GM12878 (cell line): ENCODE data around the gene UXT. TPM values are rescaled to one million over a fixed set of nuclear protein-coding genes. Genes with fewer than 3 reads are reported as not detected.

ENCODE experiments used
- ATAC-seq: fragments of 200-7000 bp; cut with Tn5 transposase; 3 replicates; pipeline ENCODE4 v1.9.1; 2020; ENCODE audit warnings: mild to moderate bottlenecking, moderate library complexity
- BruUV-seq: library from RNA; stranded (reverse); fragments of 400-500 nt; replicated peaks from 2 replicates; lab custom pipeline; 2021; lab: Mats Ljungman, UMichigan
- CTCF ChIA-PET: fragments of 300-600 bp; sonication (Branson Sonifier 250); formaldehyde crosslinking; extraction: SDS; loops from one replicate; lab custom pipeline; 2021; ENCODE audit warnings: inconsistent platforms; lab: Yijun Ruan, JAX
- POLR2A ChIA-PET: fragments of 350-600 bp; formaldehyde crosslinking; extraction: SDS; loops from one replicate; lab custom pipeline; 2021; ENCODE audit warnings: inconsistent platforms; lab: Charles Lee
- RAD21 ChIA-PET: fragments of 300-600 bp; sonication (Branson Sonifier 250); formaldehyde crosslinking; loops from one replicate; lab custom pipeline; 2023; ENCODE audit warnings: antibody characterized with exemption; ENCODE audit not compliant: unreplicated experiment; lab: Charles Lee
- SMC1A ChIA-PET: fragments of 300-600 bp; sonication (Branson Sonifier 250); formaldehyde crosslinking; loops from one replicate; lab custom pipeline; 2023; ENCODE audit not compliant: unreplicated experiment, uncharacterized antibody; lab: Charles Lee
- DNase-seq: peaks from one replicate; pipeline ENCODE4 v3.0.0-alpha.2; 2011; ENCODE audit warnings: low read depth, low spot score
- FAIRE-seq: peaks from 3 replicates; lab custom pipeline; 2011; peaks lifted over from hg19 to GRCh38; lab: Jason Lieb, UNC
- H2AFZ ChIP-seq: 2 replicates; pipeline ENCODE4 v1.6.0; 2011; ENCODE audit warnings: low read depth, low read length, control low read depth; ENCODE audit not compliant: control insufficient read depth
- H3K27ac ChIP-seq: 2 replicates; pipeline ENCODE4 v1.5.1; 2011; ENCODE audit warnings: control low read depth; ENCODE audit not compliant: control insufficient read depth, insufficient read depth
- H3K27me3 ChIP-seq, 2 experiments: replicated peaks in 1 of 2; 2 replicates each; pipeline versions ENCODE4 v1.6.0 to v1.6.1; 2011; ENCODE audit warnings: low read length in 1 of 2; ENCODE audit not compliant: control insufficient read depth in 2 of 2, insufficient read depth in 2 of 2
- H3K36me3 ChIP-seq, 2 experiments: 2 replicates each; pipeline ENCODE4 v1.5.1; 2011; ENCODE audit warnings: low read length in 1 of 2; ENCODE audit not compliant: control insufficient read depth in 2 of 2, insufficient read depth in 2 of 2
- H3K4me1 ChIP-seq: 2 replicates; pipeline ENCODE4 v1.6.1; 2011; ENCODE audit warnings: mild to moderate bottlenecking, low read length, moderate library complexity, mixed read lengths; ENCODE audit not compliant: control insufficient read depth, insufficient read depth
- H3K4me2 ChIP-seq: 2 replicates; pipeline ENCODE4 v1.6.0; 2011; ENCODE audit warnings: control low read depth; ENCODE audit not compliant: control insufficient read depth, insufficient read depth
- H3K4me3 ChIP-seq: fragments of 200-600 bp; sonication (generic); 2 replicates; pipeline ENCODE4 v1.5.1; 2016
- H3K79me2 ChIP-seq: 2 replicates; pipeline ENCODE4 v1.6.0; 2011; ENCODE audit warnings: low read length; ENCODE audit not compliant: control insufficient read depth, insufficient read depth
- H3K9ac ChIP-seq: 2 replicates; pipeline ENCODE4 v1.8.0; 2011; ENCODE audit warnings: low read length, control low read depth, mixed read lengths; ENCODE audit not compliant: control insufficient read depth, insufficient read depth
- H3K9me3 ChIP-seq: replicated peaks from 3 replicates; pipeline ENCODE4 v1.5.1; 2011; ENCODE audit warnings: mild to moderate bottlenecking, low read length; ENCODE audit not compliant: control insufficient read depth, insufficient read depth
- H4K20me1 ChIP-seq: 2 replicates; pipeline ENCODE4 v1.6.0; 2011; ENCODE audit not compliant: control insufficient read depth, insufficient read depth
- CBX5 ChIP-seq: sonication (generic); IDR thresholded peaks from 2 replicates; pipeline ENCODE4 v1.6.1; 2016; ENCODE audit warnings: low read depth, moderate library complexity, mild to moderate bottlenecking, inconsistent platforms
- FOXM1 ChIP-seq: IDR thresholded peaks from 2 replicates; pipeline ENCODE4 v1.6.1; 2012; ENCODE audit warnings: low read depth, mild to moderate bottlenecking, inconsistent platforms, low read length, moderate library complexity
- GATAD2B ChIP-seq: fragments of 450-650 bp; conservative IDR thresholded peaks from 2 replicates; pipeline ENCODE4 v1.6.1; 2017; ENCODE audit warnings: low read depth, mild to moderate bottlenecking, moderate library complexity
- HDGF ChIP-seq: fragments of 450-650 bp; IDR thresholded peaks from 2 replicates; pipeline ENCODE4 v1.6.1; 2016; ENCODE audit warnings: antibody characterized with exemption
- IKZF2 ChIP-seq, 2 experiments: fragments of 450-650 bp; IDR thresholded peaks; 2 replicates each; pipeline ENCODE4 v1.6.1; 2017; ENCODE audit warnings: mild to moderate bottlenecking in 2 of 2, moderate library complexity in 2 of 2
- MEF2B ChIP-seq: fragments of 450-650 bp; IDR thresholded peaks from 2 replicates; pipeline ENCODE4 v1.6.1; 2018; ENCODE audit warnings: mild to moderate bottlenecking, moderate library complexity; ENCODE audit not compliant: partially characterized antibody, poor library complexity, severe bottlenecking
- MTA2 ChIP-seq: fragments of 450-650 bp; IDR thresholded peaks from 2 replicates; pipeline ENCODE4 v1.6.1; 2016; ENCODE audit warnings: low read depth, mild to moderate bottlenecking, moderate library complexity
- MTA3 ChIP-seq: IDR thresholded peaks from 2 replicates; pipeline ENCODE4 v1.6.1; 2012; ENCODE audit warnings: low read length, inconsistent platforms, borderline replicate concordance
- SMC3 ChIP-seq: IDR thresholded peaks from 2 replicates; pipeline ENCODE4 v1.6.1; 2011; ENCODE audit warnings: low read length, improper control_type of control experiment, borderline replicate concordance
- WGBS: methylation state at CpG from one replicate; pipeline ENCODE4 v1.1.6; 2016; ENCODE audit warnings: low lambda C conversion rate; ENCODE audit not compliant: insufficient replicate concordance, insufficient coverage; ENCODE audit errors: missing lambda C conversion rate; 5-methylcytosine and 5-hydroxymethylcytosine counted together
- in situ Hi-C: fragments of 300-500 bp; cut with MboI; formaldehyde crosslinking; loops from 9 replicates; pipeline ENCODE4 v1.14.3; 2018; ENCODE audit warnings: mixed read lengths
- intact Hi-C: fragments of 100-400 bp; cut with micrococcal nuclease; formaldehyde crosslinking; loops from one replicate; pipeline ENCODE4 v1.14.2; 2022; ENCODE audit not compliant: unreplicated experiment
- polyA plus RNA-seq, 11 experiments: library from polyadenylated mRNA; depleted of rRNA in 4 of 11; unstranded in 6 of 11; stranded (reverse) in 5 of 11; fragments of >200 nt; fragmentation: Nextera tagmentation in 4 of 11; fragmentation: Illumina TruSeq in 1 of 11; extraction: Ambion mirVana in 4 of 11; extraction: Trizol in 1 of 11; gene quantifications; 1 replicate in 1 of 11; 2 replicates in 10 of 11; pipeline versions ENCODE4 v1.2.1 to v1.2.3, GENCODE V29; 2011 to 2016; ENCODE audit warnings: inconsistent platforms in 2 of 11, missing spikeins in 2 of 11, low read depth in 1 of 11
- total RNA-seq, 4 experiments: library from RNA; depleted of rRNA in 3 of 4; stranded (reverse); fragments of >200 nt in 3 of 4; fragmentation: Illumina TruSeq in 1 of 4; extraction: Trizol in 1 of 4; gene quantifications; 2 replicates each; pipeline versions ENCODE4 v1.2.1 to v1.2.3, GENCODE V29; 2013 to 2021
- TF ChIP-seq, protein P1 (sequence below): fragments of 450-650 bp; IDR thresholded peaks from 2 replicates; pipeline ENCODE4 v1.6.1; 2016; ENCODE audit warnings: mild to moderate bottlenecking
- TF ChIP-seq, protein P2 (sequence below): fragments of 450-650 bp; IDR thresholded peaks from 2 replicates; pipeline ENCODE4 v1.6.1; 2018; ENCODE audit warnings: mild to moderate bottlenecking, low read depth, moderate library complexity; ENCODE audit not compliant: partially characterized antibody
- TF ChIP-seq, protein P3 (sequence below): IDR thresholded peaks from 2 replicates; pipeline ENCODE4 v1.6.1; 2012; ENCODE audit warnings: improper control_type of control experiment, low read depth, low read length; ENCODE audit not compliant: insufficient replicate concordance

The UXT gene
- total and polyA plus RNA-seq, 10 of the 15 experiments (the other 5 are each of a cell fraction or from before 2014, with no cell fraction given): 105 to 245 (median 206) TPM

GRCh38 chrX:47633689-47634590, 25.0 kb downstream of the UXT start:
- SMC1A ChIA-PET: interaction anchor here (0.6 to 1.4 kb wide), 4 partner anchors 9 to 416 kb away, joined by 3 to 4 read pairs (median 4); no protein-coding TSS in a partner anchor
- Histone ChIP-seq H3K9ac (no peak overlapping the region), H2AFZ (no peak overlapping the region), H3K27me3 (no peaks in the 10 kb centered on the region), H3K79me2 (no peaks in the 10 kb centered on the region), H3K36me3 (peaks cover 0 to 4% of the 10 kb centered on the region in 2 experiments; a peak in 3 of 4 replicates), H3K9me3 (no peaks in the 10 kb centered on the region), H3K4me3 (no peak overlapping the region), H3K4me1 (peaks cover 28% of the 10 kb centered on the region), H3K4me2 (no peak overlapping the region), H4K20me1 (no peaks in the 10 kb centered on the region), H3K27ac (peak overlapping the region; percentile 87)
- FAIRE-seq (no peak), ATAC-seq (no peak; the same call in 2 of the 3 replicates), DNase-seq (no peak)
- intact Hi-C loops (loop anchor here (10.0 kb wide), 1 partner anchor 149 kb away; the partner anchor contains the start of gene ZNF41), in situ Hi-C loops (no loop called here)
- BruUV-seq: no TSS peak
- RAD21 ChIA-PET: interaction anchor here (1.5 to 2.1 kb wide), 2 partner anchors 10 to 14 kb away, joined by 5 to 6 read pairs; no protein-coding TSS in a partner anchor
- 53% methylated on average over 14 of the region's 14 CpGs for WGBS
- POLR2A ChIA-PET: interaction anchor here (0.9 kb wide), 2 partner anchors 10 to 67 kb away, joined by 3 to 4 read pairs; no protein-coding TSS in a partner anchor
- CTCF ChIA-PET: interaction anchor here (0.5 to 0.9 kb wide), 3 partner anchors 9 to 251 kb away, joined by 3 to 5 read pairs (median 3); no protein-coding TSS in a partner anchor
- TF ChIP-seq MEF2B: peak; percentile 78
- TF ChIP-seq FOXM1: 0 out of 2 replicates have a peak, but pooled peaks have one; percentile 22
- TF ChIP-seq MTA2: peak; percentile 23; the same call in 1 of the 2 replicates
- TF ChIP-seq, protein P1, sequence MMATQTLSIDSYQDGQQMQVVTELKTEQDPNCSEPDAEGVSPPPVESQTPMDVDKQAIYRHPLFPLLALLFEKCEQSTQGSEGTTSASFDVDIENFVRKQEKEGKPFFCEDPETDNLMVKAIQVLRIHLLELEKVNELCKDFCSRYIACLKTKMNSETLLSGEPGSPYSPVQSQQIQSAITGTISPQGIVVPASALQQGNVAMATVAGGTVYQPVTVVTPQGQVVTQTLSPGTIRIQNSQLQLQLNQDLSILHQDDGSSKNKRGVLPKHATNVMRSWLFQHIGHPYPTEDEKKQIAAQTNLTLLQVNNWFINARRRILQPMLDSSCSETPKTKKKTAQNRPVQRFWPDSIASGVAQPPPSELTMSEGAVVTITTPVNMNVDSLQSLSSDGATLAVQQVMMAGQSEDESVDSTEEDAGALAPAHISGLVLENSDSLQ: peak; percentile 78
- TF ChIP-seq HDGF: peak; percentile 74
- TF ChIP-seq, protein P2, sequence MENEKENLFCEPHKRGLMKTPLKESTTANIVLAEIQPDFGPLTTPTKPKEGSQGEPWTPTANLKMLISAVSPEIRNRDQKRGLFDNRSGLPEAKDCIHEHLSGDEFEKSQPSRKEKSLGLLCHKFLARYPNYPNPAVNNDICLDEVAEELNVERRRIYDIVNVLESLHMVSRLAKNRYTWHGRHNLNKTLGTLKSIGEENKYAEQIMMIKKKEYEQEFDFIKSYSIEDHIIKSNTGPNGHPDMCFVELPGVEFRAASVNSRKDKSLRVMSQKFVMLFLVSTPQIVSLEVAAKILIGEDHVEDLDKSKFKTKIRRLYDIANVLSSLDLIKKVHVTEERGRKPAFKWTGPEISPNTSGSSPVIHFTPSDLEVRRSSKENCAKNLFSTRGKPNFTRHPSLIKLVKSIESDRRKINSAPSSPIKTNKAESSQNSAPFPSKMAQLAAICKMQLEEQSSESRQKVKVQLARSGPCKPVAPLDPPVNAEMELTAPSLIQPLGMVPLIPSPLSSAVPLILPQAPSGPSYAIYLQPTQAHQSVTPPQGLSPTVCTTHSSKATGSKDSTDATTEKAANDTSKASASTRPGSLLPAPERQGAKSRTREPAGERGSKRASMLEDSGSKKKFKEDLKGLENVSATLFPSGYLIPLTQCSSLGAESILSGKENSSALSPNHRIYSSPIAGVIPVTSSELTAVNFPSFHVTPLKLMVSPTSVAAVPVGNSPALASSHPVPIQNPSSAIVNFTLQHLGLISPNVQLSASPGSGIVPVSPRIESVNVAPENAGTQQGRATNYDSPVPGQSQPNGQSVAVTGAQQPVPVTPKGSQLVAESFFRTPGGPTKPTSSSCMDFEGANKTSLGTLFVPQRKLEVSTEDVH: no peak
- peak; percentile 99 for TF ChIP-seq GATAD2B
- no peak for TF ChIP-seq CBX5
- no peak for TF ChIP-seq SMC3
- TF ChIP-seq, protein P3, sequence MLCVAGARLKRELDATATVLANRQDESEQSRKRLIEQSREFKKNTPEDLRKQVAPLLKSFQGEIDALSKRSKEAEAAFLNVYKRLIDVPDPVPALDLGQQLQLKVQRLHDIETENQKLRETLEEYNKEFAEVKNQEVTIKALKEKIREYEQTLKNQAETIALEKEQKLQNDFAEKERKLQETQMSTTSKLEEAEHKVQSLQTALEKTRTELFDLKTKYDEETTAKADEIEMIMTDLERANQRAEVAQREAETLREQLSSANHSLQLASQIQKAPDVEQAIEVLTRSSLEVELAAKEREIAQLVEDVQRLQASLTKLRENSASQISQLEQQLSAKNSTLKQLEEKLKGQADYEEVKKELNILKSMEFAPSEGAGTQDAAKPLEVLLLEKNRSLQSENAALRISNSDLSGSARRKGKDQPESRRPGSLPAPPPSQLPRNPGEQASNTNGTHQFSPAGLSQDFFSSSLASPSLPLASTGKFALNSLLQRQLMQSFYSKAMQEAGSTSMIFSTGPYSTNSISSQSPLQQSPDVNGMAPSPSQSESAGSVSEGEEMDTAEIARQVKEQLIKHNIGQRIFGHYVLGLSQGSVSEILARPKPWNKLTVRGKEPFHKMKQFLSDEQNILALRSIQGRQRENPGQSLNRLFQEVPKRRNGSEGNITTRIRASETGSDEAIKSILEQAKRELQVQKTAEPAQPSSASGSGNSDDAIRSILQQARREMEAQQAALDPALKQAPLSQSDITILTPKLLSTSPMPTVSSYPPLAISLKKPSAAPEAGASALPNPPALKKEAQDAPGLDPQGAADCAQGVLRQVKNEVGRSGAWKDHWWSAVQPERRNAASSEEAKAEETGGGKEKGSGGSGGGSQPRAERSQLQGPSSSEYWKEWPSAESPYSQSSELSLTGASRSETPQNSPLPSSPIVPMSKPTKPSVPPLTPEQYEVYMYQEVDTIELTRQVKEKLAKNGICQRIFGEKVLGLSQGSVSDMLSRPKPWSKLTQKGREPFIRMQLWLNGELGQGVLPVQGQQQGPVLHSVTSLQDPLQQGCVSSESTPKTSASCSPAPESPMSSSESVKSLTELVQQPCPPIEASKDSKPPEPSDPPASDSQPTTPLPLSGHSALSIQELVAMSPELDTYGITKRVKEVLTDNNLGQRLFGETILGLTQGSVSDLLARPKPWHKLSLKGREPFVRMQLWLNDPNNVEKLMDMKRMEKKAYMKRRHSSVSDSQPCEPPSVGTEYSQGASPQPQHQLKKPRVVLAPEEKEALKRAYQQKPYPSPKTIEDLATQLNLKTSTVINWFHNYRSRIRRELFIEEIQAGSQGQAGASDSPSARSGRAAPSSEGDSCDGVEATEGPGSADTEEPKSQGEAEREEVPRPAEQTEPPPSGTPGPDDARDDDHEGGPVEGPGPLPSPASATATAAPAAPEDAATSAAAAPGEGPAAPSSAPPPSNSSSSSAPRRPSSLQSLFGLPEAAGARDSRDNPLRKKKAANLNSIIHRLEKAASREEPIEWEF: peak; percentile 98
- TF ChIP-seq MTA3: 0 out of 2 replicates have a peak, but pooled peaks have one; percentile 13
- no peak; a peak in 1 of 4 replicates for TF ChIP-seq IKZF2 (IDR thresholded peaks at IDR 0.05)
